Measurements from ENCODE around the gene BRSK1.

BRSK1 gene

GRCh38 chr19:55264531-55264930 is 19.3 kb upstream of the BRSK1 start:
- 0 out of 2 replicates have a peak, but pooled peaks cover 2% of the 10 kb centered on the region for H3K4me1 ChIP-seq (ENCODE audit: control insufficient read depth, insufficient read depth, low read length)
- WGBS (ENCODE audit: insufficient coverage, insufficient read length), result no CpG with 5 or more reads among the region's 5 CpGs
- no peaks in the 10 kb centered on the region for H3K36me3 ChIP-seq (ENCODE audit: control insufficient read depth, insufficient read depth, low read length)
- H3K27ac ChIP-seq (ENCODE audit: low read length), result no peak overlapping the region
- no peak for DNase-seq (ENCODE audit: low read depth, low spot score)
- no peaks in the 10 kb centered on the region for H3K27me3 ChIP-seq (ENCODE audit: control insufficient read depth, insufficient read depth, low read length)
- H3K4me3 ChIP-seq (ENCODE audit: low read length), result no peak overlapping the region
- H3K9me3 ChIP-seq (ENCODE audit: control insufficient read depth, insufficient read depth, low read length), result no peaks in the 10 kb centered on the region

- H3K27ac ChIP-seq (ENCODE audit: low read length), result no peak overlapping the region
- H3K27me3 ChIP-seq (ENCODE audit: control insufficient read depth, insufficient read depth, low read length), result no peaks in the 10 kb centered on the region
- H3K9me3 ChIP-seq (ENCODE audit: control insufficient read depth, insufficient read depth, low read length), result no peaks in the 10 kb centered on the region
- DNase-seq (ENCODE audit: low read depth, low spot score), result no peak
- no peak overlapping the region for H3K4me3 ChIP-seq (ENCODE audit: low read length)
- no CpG with 5 or more reads among the region's 16 CpGs for WGBS (ENCODE audit: insufficient coverage, insufficient read length)
- no peaks in the 10 kb centered on the region for H3K36me3 ChIP-seq (ENCODE audit: control insufficient read depth, insufficient read depth, low read length)
- H3K4me1 ChIP-seq (ENCODE audit: control insufficient read depth, insufficient read depth, low read length), result 0 out of 2 replicates have a peak, but pooled peaks cover 2% of the 10 kb centered on the region
These were observed 18.6 kb upstream of the BRSK1 start for GRCh38 chr19:55265173-55265572.

- no peaks in the 10 kb centered on the region for H3K36me3 ChIP-seq (ENCODE audit: control insufficient read depth, insufficient read depth, low read length)
- no CpG with 5 or more reads among the region's 12 CpGs for WGBS (ENCODE audit: insufficient coverage, insufficient read length)
- no peak for DNase-seq (ENCODE audit: low read depth, low spot score)
- H3K27ac ChIP-seq (ENCODE audit: low read length), result no peak overlapping the region
- H3K9me3 ChIP-seq (ENCODE audit: control insufficient read depth, insufficient read depth, low read length), result no peaks in the 10 kb centered on the region
- no peaks in the 10 kb centered on the region for H3K27me3 ChIP-seq (ENCODE audit: control insufficient read depth, insufficient read depth, low read length)
- H3K4me1 ChIP-seq (ENCODE audit: control insufficient read depth, insufficient read depth, low read length), result 0 out of 2 replicates have a peak, but pooled peaks cover 2% of the 10 kb centered on the region
- H3K4me3 ChIP-seq (ENCODE audit: low read length), result no peak overlapping the region
These were observed 17.9 kb upstream of the BRSK1 start for GRCh38 chr19:55265723-55266386.

- H3K4me1 ChIP-seq (ENCODE audit: control insufficient read depth, insufficient read depth, low read length), result 0 out of 2 replicates have a peak, but pooled peaks cover 2% of the 10 kb centered on the region
- no peak overlapping the region for H3K27ac ChIP-seq (ENCODE audit: low read length)
- no peaks in the 10 kb centered on the region for H3K27me3 ChIP-seq (ENCODE audit: control insufficient read depth, insufficient read depth, low read length)
- H3K4me3 ChIP-seq (ENCODE audit: low read length), result no peak overlapping the region
- WGBS (ENCODE audit: insufficient coverage, insufficient read length), result 100% methylated on average over 3 of the region's 3 CpGs
- DNase-seq (ENCODE audit: low read depth, low spot score), result no peak
- no peaks in the 10 kb centered on the region for H3K36me3 ChIP-seq (ENCODE audit: control insufficient read depth, insufficient read depth, low read length)
- H3K9me3 ChIP-seq (ENCODE audit: control insufficient read depth, insufficient read depth, low read length), result no peaks in the 10 kb centered on the region
These were observed 17.4 kb upstream of the BRSK1 start for GRCh38 chr19:55266404-55266803.

- no CpG with 5 or more reads among the region's 4 CpGs for WGBS (ENCODE audit: insufficient coverage, insufficient read length)
- H3K36me3 ChIP-seq (ENCODE audit: control insufficient read depth, insufficient read depth, low read length), result no peaks in the 10 kb centered on the region
- no peaks in the 10 kb centered on the region for H3K27me3 ChIP-seq (ENCODE audit: control insufficient read depth, insufficient read depth, low read length)
- H3K4me1 ChIP-seq (ENCODE audit: control insufficient read depth, insufficient read depth, low read length), result 0 out of 2 replicates have a peak, but pooled peaks cover 2% of the 10 kb centered on the region
- no peak for DNase-seq (ENCODE audit: low read depth, low spot score)
- H3K4me3 ChIP-seq (ENCODE audit: low read length), result no peak overlapping the region
- no peak overlapping the region for H3K27ac ChIP-seq (ENCODE audit: low read length)
- H3K9me3 ChIP-seq (ENCODE audit: control insufficient read depth, insufficient read depth, low read length), result no peaks in the 10 kb centered on the region
These were observed 17.0 kb upstream of the BRSK1 start for GRCh38 chr19:55266840-55267239.

- WGBS (ENCODE audit: insufficient coverage, insufficient read length), result no CpG with 5 or more reads among the region's 8 CpGs
- peaks cover 2% of the 10 kb centered on the region; the same call in 1 of the 2 replicates for H3K36me3 ChIP-seq (ENCODE audit: control insufficient read depth, insufficient read depth, low read length)
These were observed 14.5 kb upstream of the BRSK1 start for GRCh38 chr19:55269299-55269698.

GRCh38 chr19:55270172-55270942 is 13.4 kb upstream of the BRSK1 start:
- no peaks in the 10 kb centered on the region for H3K4me1 ChIP-seq (ENCODE audit: control insufficient read depth, insufficient read depth, low read length)
- DNase-seq (ENCODE audit: low read depth, low spot score), result no peak
- H3K27ac ChIP-seq (ENCODE audit: low read length), result no peak overlapping the region
- H3K27me3 ChIP-seq (ENCODE audit: control insufficient read depth, insufficient read depth, low read length), result no peaks in the 10 kb centered on the region
- WGBS (ENCODE audit: insufficient coverage, insufficient read length), result 100% methylated on average over 5 of the region's 25 CpGs
- no peaks in the 10 kb centered on the region for H3K9me3 ChIP-seq (ENCODE audit: control insufficient read depth, insufficient read depth, low read length)
- no peak overlapping the region for H3K4me3 ChIP-seq (ENCODE audit: low read length)
- peaks cover 3% of the 10 kb centered on the region; the same call in 1 of the 2 replicates for H3K36me3 ChIP-seq (ENCODE audit: control insufficient read depth, insufficient read depth, low read length)

More at GRCh38 chr19:55269299-55269698, 14.5 kb upstream of the BRSK1 start:
- H3K9me3 ChIP-seq (ENCODE audit: control insufficient read depth, insufficient read depth, low read length), result no peaks in the 10 kb centered on the region
- no peak for DNase-seq (ENCODE audit: low read depth, low spot score)
- H3K27ac ChIP-seq (ENCODE audit: low read length), result no peak overlapping the region
- no peak overlapping the region for H3K4me3 ChIP-seq (ENCODE audit: low read length)
- no peaks in the 10 kb centered on the region for H3K27me3 ChIP-seq (ENCODE audit: control insufficient read depth, insufficient read depth, low read length)
- 0 out of 2 replicates have a peak, but pooled peaks cover 2% of the 10 kb centered on the region for H3K4me1 ChIP-seq (ENCODE audit: control insufficient read depth, insufficient read depth, low read length)

- H3K27me3 ChIP-seq (ENCODE audit: control insufficient read depth, insufficient read depth, low read length), result no peaks in the 10 kb centered on the region
- DNase-seq (ENCODE audit: low read depth, low spot score), result no peak
- no CpG with 5 or more reads among the region's 18 CpGs for WGBS (ENCODE audit: insufficient coverage, insufficient read length)
- no peak overlapping the region for H3K27ac ChIP-seq (ENCODE audit: low read length)
- no peak overlapping the region for H3K4me3 ChIP-seq (ENCODE audit: low read length)
- H3K4me1 ChIP-seq (ENCODE audit: control insufficient read depth, insufficient read depth, low read length), result no peaks in the 10 kb centered on the region
- no peaks in the 10 kb centered on the region for H3K9me3 ChIP-seq (ENCODE audit: control insufficient read depth, insufficient read depth, low read length)
- peaks cover 3% of the 10 kb centered on the region; the same call in 1 of the 2 replicates for H3K36me3 ChIP-seq (ENCODE audit: control insufficient read depth, insufficient read depth, low read length)
These were observed 11.7 kb upstream of the BRSK1 start for GRCh38 chr19:55272142-55272541.

GRCh38 chr19:55273978-55274707 is 9.7 kb upstream of the BRSK1 start:
- no peaks in the 10 kb centered on the region for H3K27me3 ChIP-seq (ENCODE audit: control insufficient read depth, insufficient read depth, low read length)
- H3K9me3 ChIP-seq (ENCODE audit: control insufficient read depth, insufficient read depth, low read length), result no peaks in the 10 kb centered on the region
- no peak overlapping the region for H3K27ac ChIP-seq (ENCODE audit: low read length)
- WGBS (ENCODE audit: insufficient coverage, insufficient read length), result no CpG with 5 or more reads among the region's 36 CpGs
- no peaks in the 10 kb centered on the region for H3K4me1 ChIP-seq (ENCODE audit: control insufficient read depth, insufficient read depth, low read length)
- no peak for DNase-seq (ENCODE audit: low read depth, low spot score)
- no peak overlapping the region for H3K4me3 ChIP-seq (ENCODE audit: low read length)
- peaks cover 3% of the 10 kb centered on the region; the same call in 1 of the 2 replicates for H3K36me3 ChIP-seq (ENCODE audit: control insufficient read depth, insufficient read depth, low read length)

Data from iPS DF 6.9 (cell line).